HG02642 (cell line): ENCODE measurements around the gene ZNF668.
A peak's percentile ranks its signal among the peaks of the same experiment; 100 is the strongest.

ENCODE experiments used
- ATAC-seq: cut with Tn5 transposase; IDR thresholded peaks from one replicate; pipeline ENCODE4 v1.9.1; 2021; ENCODE audit warnings: mild to moderate bottlenecking; ENCODE audit not compliant: unreplicated experiment, poor library complexity

The ZNF668 gene

GRCh38 chr16:31082368-31083045, 8.5 kb upstream of the ZNF668 start:
- no peak for ATAC-seq

GRCh38 chr16:31081428-31082351, 7.7 kb upstream of the ZNF668 start:
- ATAC-seq: no peak

- ATAC-seq: no peak
These were observed 6.8 kb upstream of the ZNF668 start for GRCh38 chr16:31080756-31081419.

DNA sequence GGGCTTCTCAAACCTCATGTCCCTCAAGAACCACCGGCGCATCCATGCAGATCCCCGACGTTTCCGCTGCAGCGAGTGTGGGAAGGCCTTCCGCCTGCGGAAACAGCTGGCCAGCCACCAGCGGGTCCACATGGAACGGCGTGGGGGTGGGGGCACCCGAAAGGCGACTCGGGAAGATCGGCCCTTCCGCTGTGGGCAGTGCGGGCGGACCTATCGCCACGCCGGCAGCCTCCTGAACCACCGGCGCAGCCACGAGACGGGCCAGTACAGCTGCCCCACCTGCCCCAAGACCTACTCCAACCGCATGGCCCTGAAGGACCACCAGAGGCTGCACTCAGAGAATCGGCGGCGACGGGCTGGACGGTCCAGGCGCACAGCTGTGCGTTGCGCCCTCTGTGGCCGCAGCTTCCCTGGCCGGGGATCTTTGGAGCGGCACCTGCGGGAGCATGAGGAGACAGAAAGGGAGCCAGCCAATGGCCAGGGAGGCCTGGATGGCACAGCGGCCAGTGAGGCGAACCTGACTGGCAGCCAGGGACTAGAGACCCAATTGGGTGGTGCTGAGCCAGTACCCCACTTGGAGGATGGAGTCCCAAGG, 6.1 kb upstream of the ZNF668 start:
- ATAC-seq: no peak

DNA sequence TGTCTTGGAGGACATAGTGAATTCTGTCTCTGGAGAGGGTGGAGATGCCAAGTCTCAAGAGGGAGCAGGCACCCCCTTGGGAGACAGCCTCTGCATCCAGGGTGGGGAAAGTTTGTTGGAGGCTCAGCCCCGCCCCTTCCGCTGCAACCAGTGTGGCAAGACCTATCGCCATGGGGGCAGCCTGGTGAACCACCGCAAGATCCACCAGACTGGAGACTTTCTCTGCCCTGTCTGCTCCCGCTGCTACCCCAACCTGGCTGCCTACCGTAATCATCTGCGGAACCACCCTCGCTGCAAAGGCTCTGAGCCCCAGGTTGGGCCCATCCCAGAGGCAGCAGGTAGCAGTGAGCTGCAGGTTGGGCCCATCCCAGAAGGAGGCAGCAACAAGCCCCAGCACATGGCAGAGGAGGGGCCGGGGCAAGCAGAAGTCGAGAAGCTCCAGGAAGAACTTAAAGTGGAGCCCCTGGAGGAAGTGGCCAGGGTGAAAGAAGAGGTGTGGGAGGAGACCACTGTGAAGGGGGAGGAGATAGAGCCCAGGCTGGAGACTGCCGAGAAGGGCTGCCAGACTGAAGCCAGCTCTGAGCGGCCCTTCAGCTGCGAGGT, 5.4 kb upstream of the ZNF668 start:
- ATAC-seq: no peak

GRCh38 chr16:31078597-31079341, 4.7 kb upstream of the ZNF668 start:
- no peak for ATAC-seq

- no peak for ATAC-seq
These were observed 3.8 kb upstream of the ZNF668 start for GRCh38 chr16:31077592-31078396.

GRCh38 chr16:31077024-31077423, 3.0 kb upstream of the ZNF668 start:
- no peak for ATAC-seq

- ATAC-seq: no peak
These were observed 2.3 kb upstream of the ZNF668 start for GRCh38 chr16:31076319-31076718.

- no peak for ATAC-seq
These were observed 759 bp upstream of the ZNF668 start for GRCh38 chr16:31074814-31075183.

- ATAC-seq: peak; percentile 59
These were observed 684 bp downstream of the ZNF668 start for GRCh38 chr16:31073142-31073969.

DNA sequence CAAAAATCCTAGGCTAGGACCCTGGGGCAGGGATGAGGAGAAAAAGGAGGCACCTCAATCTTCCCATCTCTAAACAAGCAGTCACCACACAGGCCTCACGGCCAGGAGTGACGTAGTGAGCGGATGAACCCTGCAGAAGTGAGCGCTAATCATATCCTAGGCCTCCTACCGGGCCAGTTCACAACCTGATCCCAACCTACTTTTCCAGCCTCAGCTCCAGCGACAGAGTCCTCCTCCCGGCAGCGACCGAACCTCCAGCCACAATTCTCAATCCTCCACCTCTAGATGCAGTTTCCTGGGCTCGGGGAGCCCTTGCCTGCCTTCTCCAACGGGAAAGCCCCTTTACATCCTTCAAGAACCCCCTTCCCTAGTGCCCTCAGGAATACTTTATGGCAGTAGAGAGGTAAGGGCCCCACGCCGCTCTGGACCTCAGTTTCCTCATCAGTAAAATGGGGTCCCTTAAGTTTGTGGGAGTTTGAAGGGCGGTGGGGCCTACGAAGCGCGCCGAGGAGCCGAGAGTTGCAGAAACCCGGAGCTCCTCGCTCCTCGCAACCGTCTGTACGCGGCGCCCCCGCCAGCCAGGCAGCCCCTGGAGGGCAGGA, 1.4 kb downstream of the ZNF668 start:
- ATAC-seq: peak; percentile 6

DNA sequence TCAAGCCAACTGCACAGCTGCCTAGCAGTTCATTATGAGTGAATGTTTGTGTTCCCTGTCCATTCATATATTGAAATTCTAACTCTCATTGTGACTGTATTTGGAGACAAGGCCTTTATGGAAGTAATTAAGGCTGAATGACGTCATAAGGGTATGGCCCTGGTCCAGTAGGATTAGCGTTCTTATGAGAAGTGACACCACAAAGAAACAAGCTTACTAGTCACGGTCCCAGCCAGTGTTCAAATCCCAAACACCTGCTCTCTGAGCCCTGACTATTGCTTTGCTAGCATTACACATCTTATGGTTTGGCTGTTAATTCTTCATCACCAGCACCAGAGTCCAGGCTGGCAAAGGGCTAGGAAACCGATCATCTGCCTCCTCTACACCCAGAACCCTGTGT, 2.2 kb downstream of the ZNF668 start:
- ATAC-seq: no peak

- no peak for ATAC-seq
These were observed 6.7 kb downstream of the ZNF668 start for GRCh38 chr16:31067342-31067741.

GRCh38 chr16:31064882-31065461, 9.1 kb downstream of the ZNF668 start:
- ATAC-seq: no peak

GRCh38 chr16:31063843-31064611, 10.0 kb downstream of the ZNF668 start:
- ATAC-seq: no peak

DNA sequence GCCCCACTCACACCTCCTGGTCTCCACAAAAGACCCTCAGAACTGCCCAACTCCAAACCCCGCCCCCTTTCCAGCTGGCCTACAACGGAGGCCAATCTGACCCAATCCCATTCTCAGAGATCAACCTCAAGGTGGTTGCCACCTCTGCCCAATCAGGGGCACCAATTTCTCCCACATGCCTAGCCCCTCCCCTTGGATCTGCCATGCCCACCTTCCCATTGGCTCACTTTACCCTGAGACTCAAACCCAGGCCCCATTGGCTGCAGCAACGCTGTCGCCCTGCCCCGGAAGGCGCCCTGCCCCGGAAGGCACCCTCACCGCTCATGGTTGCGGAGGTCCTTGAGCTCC, 10.6 kb downstream of the ZNF668 start:
- no peak for ATAC-seq
